NCI-H2196 (cell line): Measurements from ENCODE around the gene NBPF12.
"Not testable (repeated sequence)": the region's sequence is repeated elsewhere in the genome, so short reads cannot be mapped to it uniquely, and the experiment has no call there.

Experiments used
- DNase-seq: peaks from one replicate; lab custom pipeline; 2025; ENCODE audit not compliant: unreplicated experiment; lab: John Stamatoyannopoulos, UW

The NBPF12 gene

GRCh38 chr1:146972681-146973080 is 34.6 kb downstream of the NBPF12 start:
- DNase-seq = not testable (repeated sequence)

GRCh38 chr1:146985855-146986254 is 47.7 kb downstream of the NBPF12 start:
- DNase-seq = not testable (repeated sequence)

GRCh38 chr1:146986450-146986849 is 48.3 kb downstream of the NBPF12 start:
- DNase-seq = not testable (repeated sequence)

- not testable (repeated sequence) for DNase-seq
These were observed 49.4 kb downstream of the NBPF12 start for GRCh38 chr1:146987502-146987901.

GRCh38 chr1:146989455-146989854 is 51.3 kb downstream of the NBPF12 start:
- DNase-seq = not testable (repeated sequence)

- DNase-seq = not testable (repeated sequence)
These were observed 70.4 kb downstream of the NBPF12 start for GRCh38 chr1:147008495-147008894.

GRCh38 chr1:147026975-147027374 is 88.9 kb downstream of the NBPF12 start:
- not testable (repeated sequence) for DNase-seq

GRCh38 chr1:147030066-147030653 is 92.0 kb downstream of the NBPF12 start:
- DNase-seq = not testable (repeated sequence)

- DNase-seq = no peak
These were observed 101.8 kb downstream of the NBPF12 start for GRCh38 chr1:147039916-147040315.

GRCh38 chr1:147042891-147043290 is 104.8 kb downstream of the NBPF12 start:
- DNase-seq = not testable (repeated sequence)

GRCh38 chr1:147044511-147044910 is 106.4 kb downstream of the NBPF12 start:
- DNase-seq = not testable (repeated sequence)
